T-helper 2 cell treated with Interferon-gamma antibody and Interleukin-4, amounts not matched to agents 5 μg/mL and 100 μg/mL, for 36 hours (primary cell): ENCODE measurements around the gene TMEM187.

ENCODE experiments used
- DNase-seq: peaks from one replicate; pipeline ENCODE4 v3.0.0; 2021; ENCODE audit warnings: low spot score
- H3K27ac Mint-ChIP-seq: one replicate; pipeline ENCODE4 v1.8.0; 2021; ENCODE audit warnings: mild to moderate bottlenecking, mixed read lengths
- H3K27me3 Mint-ChIP-seq: one replicate; pipeline ENCODE4 v1.8.0; 2021; ENCODE audit warnings: low read depth, mixed read lengths
- H3K36me3 Mint-ChIP-seq: one replicate; pipeline ENCODE4 v1.8.0; 2021; ENCODE audit warnings: low read depth, mixed read lengths
- H3K4me1 Mint-ChIP-seq: one replicate; pipeline ENCODE4 v1.8.0; 2021; ENCODE audit warnings: low read depth, mixed read lengths
- H3K4me3 Mint-ChIP-seq: one replicate; pipeline ENCODE4 v1.8.0; 2022; ENCODE audit warnings: mild to moderate bottlenecking, moderate library complexity, mixed read lengths
- H3K9me3 Mint-ChIP-seq: one replicate; pipeline ENCODE4 v1.8.0; 2021; ENCODE audit warnings: mixed read lengths

Gene TMEM187

GRCh38 chrX:153954558-153955227 lies 17.9 kb upstream of the TMEM187 start:
- no peak overlapping the region for H3K4me3 Mint-ChIP-seq
- DNase-seq: no peak

GRCh38 chrX:153955228-153955732 lies 17.3 kb upstream of the TMEM187 start:
- Mint-ChIP-seq H3K27me3 (no peaks in the 10 kb centered on the region), H3K4me1 (peaks cover 1% of the 10 kb centered on the region), H3K36me3 (peaks cover 38% of the 10 kb centered on the region), H3K4me3 (no peak overlapping the region), H3K9me3 (no peaks in the 10 kb centered on the region), H3K27ac (no peak overlapping the region)
- DNase-seq: no peak

More at GRCh38 chrX:153954558-153955227, 17.9 kb upstream of the TMEM187 start:
- Mint-ChIP-seq H3K4me1 (peaks cover 2% of the 10 kb centered on the region), H3K9me3 (no peaks in the 10 kb centered on the region), H3K27me3 (no peaks in the 10 kb centered on the region), H3K27ac (no peak overlapping the region), H3K36me3 (peaks cover 37% of the 10 kb centered on the region)

- H3K27me3 Mint-ChIP-seq: no peaks in the 10 kb centered on the region
- H3K4me1 Mint-ChIP-seq: no peaks in the 10 kb centered on the region
- H3K27ac Mint-ChIP-seq: no peak overlapping the region
- H3K36me3 Mint-ChIP-seq: peaks cover 32% of the 10 kb centered on the region
- no peaks in the 10 kb centered on the region for H3K9me3 Mint-ChIP-seq
- DNase-seq: no peak
- H3K4me3 Mint-ChIP-seq: no peak overlapping the region
Measured at GRCh38 chrX:153956044-153956907, 16.3 kb upstream of the TMEM187 start.

GRCh38 chrX:153957224-153957623 lies 15.3 kb upstream of the TMEM187 start:
- Mint-ChIP-seq H3K9me3 (no peaks in the 10 kb centered on the region), H3K27ac (no peak overlapping the region)

GRCh38 chrX:153958605-153959004 lies 13.9 kb upstream of the TMEM187 start:
- Mint-ChIP-seq H3K9me3 (no peaks in the 10 kb centered on the region), H3K4me1 (no peaks in the 10 kb centered on the region), H3K36me3 (peaks cover 34% of the 10 kb centered on the region), H3K4me3 (no peak overlapping the region), H3K27ac (no peak overlapping the region), H3K27me3 (no peaks in the 10 kb centered on the region)
- DNase-seq: no peak

More at GRCh38 chrX:153957224-153957623, 15.3 kb upstream of the TMEM187 start:
- H3K4me1 Mint-ChIP-seq: no peaks in the 10 kb centered on the region
- H3K36me3 Mint-ChIP-seq: peaks cover 29% of the 10 kb centered on the region
- H3K27me3 Mint-ChIP-seq: no peaks in the 10 kb centered on the region
- no peak for DNase-seq
- H3K4me3 Mint-ChIP-seq: no peak overlapping the region

GRCh38 chrX:153959649-153960048 lies 12.9 kb upstream of the TMEM187 start:
- peaks cover 28% of the 10 kb centered on the region for H3K36me3 Mint-ChIP-seq
- no peaks in the 10 kb centered on the region for H3K27me3 Mint-ChIP-seq
- H3K9me3 Mint-ChIP-seq: no peaks in the 10 kb centered on the region
- DNase-seq: no peak
- H3K4me3 Mint-ChIP-seq: no peak overlapping the region
- no peaks in the 10 kb centered on the region for H3K4me1 Mint-ChIP-seq
- no peak overlapping the region for H3K27ac Mint-ChIP-seq

- no peak for DNase-seq
- H3K4me3 Mint-ChIP-seq: no peak overlapping the region
- no peak overlapping the region for H3K27ac Mint-ChIP-seq
- peaks cover 26% of the 10 kb centered on the region for H3K36me3 Mint-ChIP-seq
- H3K4me1 Mint-ChIP-seq: no peaks in the 10 kb centered on the region
- no peaks in the 10 kb centered on the region for H3K9me3 Mint-ChIP-seq
- no peaks in the 10 kb centered on the region for H3K27me3 Mint-ChIP-seq
Measured at GRCh38 chrX:153960077-153960476, 12.5 kb upstream of the TMEM187 start.

- no peak overlapping the region for H3K27ac Mint-ChIP-seq
- peaks cover 20% of the 10 kb centered on the region for H3K36me3 Mint-ChIP-seq
- no peak overlapping the region for H3K4me3 Mint-ChIP-seq
- no peaks in the 10 kb centered on the region for H3K9me3 Mint-ChIP-seq
- H3K4me1 Mint-ChIP-seq: no peaks in the 10 kb centered on the region
- DNase-seq: no peak
- no peaks in the 10 kb centered on the region for H3K27me3 Mint-ChIP-seq
Measured at GRCh38 chrX:153960786-153961185, 11.8 kb upstream of the TMEM187 start.

- Mint-ChIP-seq H3K9me3 (no peaks in the 10 kb centered on the region), H3K27me3 (no peaks in the 10 kb centered on the region), H3K4me1 (peaks cover 4% of the 10 kb centered on the region), H3K36me3 (peaks cover 19% of the 10 kb centered on the region), H3K27ac (no peak overlapping the region), H3K4me3 (no peak overlapping the region)
- DNase-seq: no peak
Measured at GRCh38 chrX:153961292-153961691, 11.3 kb upstream of the TMEM187 start.

GRCh38 chrX:153963546-153963945 lies 9.0 kb upstream of the TMEM187 start:
- no peak for DNase-seq
- no peak overlapping the region for H3K27ac Mint-ChIP-seq
- no peaks in the 10 kb centered on the region for H3K9me3 Mint-ChIP-seq
- peaks cover 15% of the 10 kb centered on the region for H3K4me1 Mint-ChIP-seq
- H3K27me3 Mint-ChIP-seq: no peaks in the 10 kb centered on the region
- peaks cover 24% of the 10 kb centered on the region for H3K36me3 Mint-ChIP-seq
- no peak overlapping the region for H3K4me3 Mint-ChIP-seq

GRCh38 chrX:153964105-153964504 lies 8.4 kb upstream of the TMEM187 start:
- no peak overlapping the region for H3K27ac Mint-ChIP-seq
- DNase-seq: no peak
- H3K27me3 Mint-ChIP-seq: no peaks in the 10 kb centered on the region
- peaks cover 26% of the 10 kb centered on the region for H3K36me3 Mint-ChIP-seq
- peaks cover 15% of the 10 kb centered on the region for H3K4me1 Mint-ChIP-seq
- H3K9me3 Mint-ChIP-seq: no peaks in the 10 kb centered on the region
- H3K4me3 Mint-ChIP-seq: no peak overlapping the region

GRCh38 chrX:153965406-153965805 lies 7.1 kb upstream of the TMEM187 start:
- DNase-seq: no peak
- no peak overlapping the region for H3K27ac Mint-ChIP-seq
- H3K27me3 Mint-ChIP-seq: no peaks in the 10 kb centered on the region
- no peak overlapping the region for H3K4me3 Mint-ChIP-seq
- no peaks in the 10 kb centered on the region for H3K9me3 Mint-ChIP-seq
- peaks cover 15% of the 10 kb centered on the region for H3K4me1 Mint-ChIP-seq
- peaks cover 28% of the 10 kb centered on the region for H3K36me3 Mint-ChIP-seq

GRCh38 chrX:153966283-153966688 lies 6.3 kb upstream of the TMEM187 start:
- no peaks in the 10 kb centered on the region for H3K27me3 Mint-ChIP-seq

GRCh38 chrX:153966841-153967535 lies 5.6 kb upstream of the TMEM187 start:
- Mint-ChIP-seq H3K36me3 (peaks cover 30% of the 10 kb centered on the region), H3K4me1 (peaks cover 15% of the 10 kb centered on the region), H3K4me3 (peak overlapping the region; percentile 100), H3K9me3 (no peaks in the 10 kb centered on the region), H3K27me3 (no peaks in the 10 kb centered on the region), H3K27ac (peak overlapping the region; percentile 90)
- peak; percentile 56 for DNase-seq

More at GRCh38 chrX:153966283-153966688, 6.3 kb upstream of the TMEM187 start:
- Mint-ChIP-seq H3K27ac (peak overlapping the region; percentile 62), H3K9me3 (no peaks in the 10 kb centered on the region), H3K4me3 (peak overlapping the region; percentile 100), H3K36me3 (peaks cover 28% of the 10 kb centered on the region), H3K4me1 (peaks cover 15% of the 10 kb centered on the region)
- no peak for DNase-seq
